Measurements from ENCODE around the gene MINDY2. TPM values are rescaled to one million over a fixed set of nuclear protein-coding genes. Genes with fewer than 3 reads are reported as not detected.
"Not testable (repeated sequence)": the region's sequence is repeated elsewhere in the genome, so short reads cannot be mapped to it uniquely, and the experiment has no call there.

Gene MINDY2
- total RNA-seq, 1 donor from 2014 or later, result 20.9 TPM

DNA sequence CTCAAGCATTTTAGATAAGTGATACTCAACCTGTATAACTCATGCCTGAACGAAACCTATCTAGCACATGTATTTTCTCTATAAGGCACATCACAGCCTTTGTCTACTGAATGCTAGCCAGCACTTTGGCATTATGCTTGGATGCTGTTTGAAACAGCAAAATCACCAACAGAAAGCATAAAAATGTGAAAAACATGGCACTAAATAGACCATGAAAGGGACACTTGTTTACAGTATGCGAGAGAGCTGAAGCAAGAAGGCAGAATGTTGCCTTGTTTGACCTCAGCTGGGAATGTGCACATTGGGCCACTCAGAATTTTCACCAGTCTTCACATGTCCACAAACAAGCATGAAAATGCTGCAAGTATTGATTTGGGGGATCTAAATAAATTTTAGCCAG lies 59.5 kb downstream of the MINDY2 start:
- H3K27me3 ChIP-seq (ENCODE audit: insufficient read depth, low read length), result no peaks in the 10 kb centered on the region
- peaks cover 12% of the 10 kb centered on the region for H3K4me1 Mint-ChIP-seq (ENCODE audit: low read depth, unreplicated experiment)
- H3K4me1 ChIP-seq (ENCODE audit: insufficient read depth, low read length), result no peaks in the 10 kb centered on the region
- no peak overlapping the region for H3K4me3 ChIP-seq (ENCODE audit: insufficient read depth, low read depth, low read length)
- no peak for DNase-seq (ENCODE audit: low read depth)
- no peaks in the 10 kb centered on the region for H3K9me3 Mint-ChIP-seq (ENCODE audit: unreplicated experiment)
- TF ChIP-seq EZH2 (IDR thresholded peaks at IDR 0.05; ENCODE audit: insufficient read depth, low read length), result no peak
- TF ChIP-seq, protein P1, sequence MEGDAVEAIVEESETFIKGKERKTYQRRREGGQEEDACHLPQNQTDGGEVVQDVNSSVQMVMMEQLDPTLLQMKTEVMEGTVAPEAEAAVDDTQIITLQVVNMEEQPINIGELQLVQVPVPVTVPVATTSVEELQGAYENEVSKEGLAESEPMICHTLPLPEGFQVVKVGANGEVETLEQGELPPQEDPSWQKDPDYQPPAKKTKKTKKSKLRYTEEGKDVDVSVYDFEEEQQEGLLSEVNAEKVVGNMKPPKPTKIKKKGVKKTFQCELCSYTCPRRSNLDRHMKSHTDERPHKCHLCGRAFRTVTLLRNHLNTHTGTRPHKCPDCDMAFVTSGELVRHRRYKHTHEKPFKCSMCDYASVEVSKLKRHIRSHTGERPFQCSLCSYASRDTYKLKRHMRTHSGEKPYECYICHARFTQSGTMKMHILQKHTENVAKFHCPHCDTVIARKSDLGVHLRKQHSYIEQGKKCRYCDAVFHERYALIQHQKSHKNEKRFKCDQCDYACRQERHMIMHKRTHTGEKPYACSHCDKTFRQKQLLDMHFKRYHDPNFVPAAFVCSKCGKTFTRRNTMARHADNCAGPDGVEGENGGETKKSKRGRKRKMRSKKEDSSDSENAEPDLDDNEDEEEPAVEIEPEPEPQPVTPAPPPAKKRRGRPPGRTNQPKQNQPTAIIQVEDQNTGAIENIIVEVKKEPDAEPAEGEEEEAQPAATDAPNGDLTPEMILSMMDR (IDR thresholded peaks at IDR 0.05; ENCODE audit: insufficient read depth, low read depth, low read length), result no peak
- FAIRE-seq, result no peak
- no peak overlapping the region for H3K4me2 ChIP-seq (ENCODE audit: low read length)
- no peaks in the 10 kb centered on the region for H3K36me3 ChIP-seq (ENCODE audit: insufficient read depth, low read length)
- H3K9me3 ChIP-seq (ENCODE audit: insufficient read depth, low read depth, low read length), result no peaks in the 10 kb centered on the region
- H3K27me3 Mint-ChIP-seq (ENCODE audit: low read depth, unreplicated experiment), result no peaks in the 10 kb centered on the region
- peaks cover 4% of the 10 kb centered on the region for H4K20me1 ChIP-seq (ENCODE audit: insufficient read depth, low read length)
- no peak overlapping the region for H3K4me3 Mint-ChIP-seq (ENCODE audit: unreplicated experiment)
- H3K79me2 ChIP-seq (ENCODE audit: insufficient read depth, low read length), result no peaks in the 10 kb centered on the region
- no peak overlapping the region for H3K27ac Mint-ChIP-seq (ENCODE audit: unreplicated experiment)
- no peak overlapping the region for H3K9ac ChIP-seq (ENCODE audit: low read length)
- H3K27ac ChIP-seq (ENCODE audit: low read depth, low read length), result no peak overlapping the region
- no peak overlapping the region for H2AFZ ChIP-seq (ENCODE audit: low read depth, low read length)
- H3K36me3 Mint-ChIP-seq (ENCODE audit: low read depth, unreplicated experiment), result peaks cover 2% of the 10 kb centered on the region

DNA sequence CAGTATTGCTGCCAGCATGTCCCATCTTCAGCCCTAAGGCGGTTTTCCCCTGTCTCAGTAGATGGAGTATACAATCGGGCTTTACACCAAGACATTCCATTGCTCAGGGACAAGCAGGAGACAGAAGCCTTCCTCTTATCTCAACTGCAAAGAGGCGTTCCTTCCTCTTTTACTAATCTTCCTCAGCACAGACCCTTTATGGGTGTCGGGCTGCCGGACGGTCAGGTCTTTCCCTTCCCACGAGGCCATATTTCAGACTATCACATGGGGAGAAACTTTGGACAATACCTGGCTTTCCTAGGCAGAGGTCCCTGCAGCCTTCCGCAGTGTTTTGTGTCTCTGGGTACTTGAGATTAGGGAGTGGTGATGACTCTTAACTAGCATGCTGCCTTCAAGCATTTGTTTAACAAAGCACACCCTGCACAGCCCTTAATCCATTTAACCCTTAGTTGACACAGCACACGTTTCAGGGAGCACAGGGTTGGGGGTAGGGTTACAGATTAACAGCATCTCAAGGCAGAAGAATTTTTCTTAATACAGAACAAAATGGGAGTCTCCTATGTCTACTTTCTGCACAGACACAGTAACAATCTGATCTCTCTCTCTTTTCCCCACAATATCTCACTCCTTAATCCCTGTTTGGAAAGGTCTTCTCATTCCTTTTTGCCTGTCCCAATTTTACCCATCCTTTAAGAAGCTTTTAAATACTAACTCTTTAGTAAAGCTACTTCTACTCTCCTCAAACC lies 62.8 kb downstream of the MINDY2 start:
- H3K4me1 ChIP-seq (ENCODE audit: insufficient read depth, low read length); H3K4me2 ChIP-seq (ENCODE audit: low read length); H2AFZ ChIP-seq (ENCODE audit: low read depth, low read length); H3K4me3 ChIP-seq (ENCODE audit: insufficient read depth, low read depth, low read length); H3K9me3 Mint-ChIP-seq (ENCODE audit: unreplicated experiment); H3K27me3 Mint-ChIP-seq (ENCODE audit: low read depth, unreplicated experiment); FAIRE-seq; H3K79me2 ChIP-seq (ENCODE audit: insufficient read depth, low read length); H3K36me3 ChIP-seq (ENCODE audit: insufficient read depth, low read length); H4K20me1 ChIP-seq (ENCODE audit: insufficient read depth, low read length); H3K9me3 ChIP-seq (ENCODE audit: insufficient read depth, low read depth, low read length); H3K36me3 Mint-ChIP-seq (ENCODE audit: low read depth, unreplicated experiment); H3K27ac Mint-ChIP-seq (ENCODE audit: unreplicated experiment); H3K27me3 ChIP-seq (ENCODE audit: insufficient read depth, low read length); DNase-seq (ENCODE audit: low read depth); H3K27ac ChIP-seq (ENCODE audit: low read depth, low read length); H3K9ac ChIP-seq (ENCODE audit: low read length): not testable (repeated sequence)
- peaks cover 12% of the 10 kb centered on the region for H3K4me1 Mint-ChIP-seq (ENCODE audit: low read depth, unreplicated experiment)
- peak overlapping the region; percentile 6 for H3K4me3 Mint-ChIP-seq (ENCODE audit: unreplicated experiment)

DNA sequence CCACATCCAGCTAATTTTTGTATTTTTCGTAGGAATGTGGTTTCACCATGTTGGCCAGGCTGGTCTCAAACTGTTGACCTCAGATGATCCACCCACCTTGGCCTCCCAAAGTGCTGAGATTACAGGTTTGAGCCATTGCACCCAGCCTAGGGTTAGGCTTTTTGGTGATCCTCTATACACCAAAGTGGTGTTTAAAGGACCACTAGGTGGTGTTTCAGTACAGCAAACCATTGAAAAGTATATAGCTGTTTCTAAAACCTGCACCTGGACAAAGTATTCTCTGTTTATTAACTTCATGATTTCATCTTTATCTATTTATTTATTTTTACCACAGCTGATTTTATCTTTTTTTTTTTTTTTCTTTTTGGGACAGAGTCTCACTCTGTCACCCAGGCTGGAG lies 68.4 kb downstream of the MINDY2 start:
- H3K4me2 ChIP-seq (ENCODE audit: low read length), result no peak overlapping the region
- no peaks in the 10 kb centered on the region for H3K79me2 ChIP-seq (ENCODE audit: insufficient read depth, low read length)
- no peaks in the 10 kb centered on the region for H3K4me1 ChIP-seq (ENCODE audit: insufficient read depth, low read length)
- no peak overlapping the region for H3K4me3 ChIP-seq (ENCODE audit: insufficient read depth, low read depth, low read length)
- no peak overlapping the region for H3K27ac Mint-ChIP-seq (ENCODE audit: unreplicated experiment)
- no peaks in the 10 kb centered on the region for H3K27me3 ChIP-seq (ENCODE audit: insufficient read depth, low read length)
- H3K27me3 Mint-ChIP-seq (ENCODE audit: low read depth, unreplicated experiment), result no peaks in the 10 kb centered on the region
- H3K9me3 ChIP-seq (ENCODE audit: insufficient read depth, low read depth, low read length), result no peaks in the 10 kb centered on the region
- no peak for TF ChIP-seq EZH2 (IDR thresholded peaks at IDR 0.05; ENCODE audit: insufficient read depth, low read length)
- TF ChIP-seq, protein P1 (IDR thresholded peaks at IDR 0.05; ENCODE audit: insufficient read depth, low read depth, low read length), result no peak
- H4K20me1 ChIP-seq (ENCODE audit: insufficient read depth, low read length), result no peaks in the 10 kb centered on the region
- peaks cover 1% of the 10 kb centered on the region for H3K9me3 Mint-ChIP-seq (ENCODE audit: unreplicated experiment)
- no peak overlapping the region for H3K4me3 Mint-ChIP-seq (ENCODE audit: unreplicated experiment)
- peaks cover 3% of the 10 kb centered on the region for H3K36me3 ChIP-seq (ENCODE audit: insufficient read depth, low read length)
- no peak overlapping the region for H3K27ac ChIP-seq (ENCODE audit: low read depth, low read length)
- no peak for FAIRE-seq
- H3K36me3 Mint-ChIP-seq (ENCODE audit: low read depth, unreplicated experiment), result peaks cover 4% of the 10 kb centered on the region
- no peak overlapping the region for H2AFZ ChIP-seq (ENCODE audit: low read depth, low read length)
- no peaks in the 10 kb centered on the region for H3K4me1 Mint-ChIP-seq (ENCODE audit: low read depth, unreplicated experiment)
- no peak for DNase-seq (ENCODE audit: low read depth)
- H3K9ac ChIP-seq (ENCODE audit: low read length), result no peak overlapping the region

Measured in astrocyte (in vitro differentiated cells and primary cell).